Measurements from ENCODE around the gene SHOC2. TPM values are rescaled to one million over a fixed set of nuclear protein-coding genes. Genes with fewer than 3 reads are reported as not detected.

SHOC2 gene
- total RNA-seq (2022) (29.9 and 33.5 TPM in 2 replicates), Bru-seq, nascent RNA (percentile 84 among the genes with signal in this experiment), BruChase-seq, experiment 1, labeled RNA remaining after a 6-hour chase (percentile 69 among the genes with signal in this experiment), BruChase-seq, experiment 2, labeled RNA remaining after a 2-hour chase (percentile 77 among the genes with signal in this experiment)
- long read RNA-seq, transcript SHOC2-202 (9 exons, 3,943 nt), result major isoform, 23 of 36 reads
- long read RNA-seq, partial matches to known transcripts, result 6 of 36 reads
- long read RNA-seq, other reads (novel, unspliced or antisense), result 7 of 36 reads

DNA sequence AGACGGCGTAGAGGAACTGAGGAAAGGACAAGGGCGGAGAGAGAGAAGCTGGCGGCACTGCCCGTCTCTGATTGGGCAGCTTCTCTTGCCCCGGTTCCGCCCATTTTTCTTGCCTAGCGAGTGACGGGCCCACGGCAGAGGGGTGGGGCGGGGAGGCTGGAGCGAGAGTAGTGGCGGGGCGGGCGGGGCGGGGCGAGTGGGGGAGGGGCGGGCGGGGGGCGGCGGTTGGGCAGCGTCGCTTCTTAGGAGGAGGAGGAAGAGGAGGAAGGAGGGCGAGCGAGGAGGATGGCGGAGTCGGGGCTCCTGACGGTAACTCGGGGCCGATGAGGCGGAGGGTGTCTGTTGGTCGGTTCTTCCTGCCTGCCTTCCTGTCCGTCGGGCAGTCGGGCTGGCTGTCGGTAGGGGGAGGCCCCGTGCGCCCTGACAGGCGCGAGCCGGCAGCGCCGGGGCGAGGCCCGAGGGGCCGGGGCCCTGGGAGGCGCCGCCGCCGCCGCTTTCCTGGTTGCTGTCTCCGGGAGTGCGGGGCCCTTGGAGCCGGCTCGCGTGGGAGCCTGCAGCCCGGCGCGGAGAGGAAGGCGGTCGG lies at the start of gene SHOC2:
Gene SHOC2 (plus strand): TSS at position 256 of the 583 bp plus-strand sequence. CDS start 44,755 bp downstream, outside the sequence.
- H3K4me3 Mint-ChIP-seq (ENCODE audit: low read depth, unreplicated experiment), result peak within 1 kb of the TSS; percentile 94
- H3K9me3 Mint-ChIP-seq (ENCODE audit: low read depth, unreplicated experiment), result no peaks in the 10 kb centered on the region
- CTCF ChIA-PET, result interaction anchor here (0.6 to 1.8 kb wide), 4 partner anchors 18 to 345 kb away, joined by 3 to 8 read pairs (median 6); partner anchors contain the start of gene ADRA2A
- DNase-seq, result peak; percentile 94
- intact Hi-C loops (cut with micrococcal nuclease; ENCODE audit: unreplicated experiment), result no loop called here
- peaks cover 17% of the 10 kb centered on the region for H3K4me1 Mint-ChIP-seq (ENCODE audit: low read depth, unreplicated experiment)
- no TSS peak for BruUV-seq (replicated peaks)
- TF ChIP-seq, protein P1, sequence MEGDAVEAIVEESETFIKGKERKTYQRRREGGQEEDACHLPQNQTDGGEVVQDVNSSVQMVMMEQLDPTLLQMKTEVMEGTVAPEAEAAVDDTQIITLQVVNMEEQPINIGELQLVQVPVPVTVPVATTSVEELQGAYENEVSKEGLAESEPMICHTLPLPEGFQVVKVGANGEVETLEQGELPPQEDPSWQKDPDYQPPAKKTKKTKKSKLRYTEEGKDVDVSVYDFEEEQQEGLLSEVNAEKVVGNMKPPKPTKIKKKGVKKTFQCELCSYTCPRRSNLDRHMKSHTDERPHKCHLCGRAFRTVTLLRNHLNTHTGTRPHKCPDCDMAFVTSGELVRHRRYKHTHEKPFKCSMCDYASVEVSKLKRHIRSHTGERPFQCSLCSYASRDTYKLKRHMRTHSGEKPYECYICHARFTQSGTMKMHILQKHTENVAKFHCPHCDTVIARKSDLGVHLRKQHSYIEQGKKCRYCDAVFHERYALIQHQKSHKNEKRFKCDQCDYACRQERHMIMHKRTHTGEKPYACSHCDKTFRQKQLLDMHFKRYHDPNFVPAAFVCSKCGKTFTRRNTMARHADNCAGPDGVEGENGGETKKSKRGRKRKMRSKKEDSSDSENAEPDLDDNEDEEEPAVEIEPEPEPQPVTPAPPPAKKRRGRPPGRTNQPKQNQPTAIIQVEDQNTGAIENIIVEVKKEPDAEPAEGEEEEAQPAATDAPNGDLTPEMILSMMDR (IDR thresholded peaks at IDR 0.05; ENCODE audit: unreplicated experiment), result no peak
- H3K36me3 Mint-ChIP-seq (ENCODE audit: insufficient read depth, unreplicated experiment), result peaks cover 40% of the 10 kb centered on the region
- H3K27ac Mint-ChIP-seq (ENCODE audit: unreplicated experiment), result peak within 1 kb of the TSS; percentile 96
- H3K27me3 Mint-ChIP-seq (ENCODE audit: unreplicated experiment), result no peaks in the 10 kb centered on the region

DNA sequence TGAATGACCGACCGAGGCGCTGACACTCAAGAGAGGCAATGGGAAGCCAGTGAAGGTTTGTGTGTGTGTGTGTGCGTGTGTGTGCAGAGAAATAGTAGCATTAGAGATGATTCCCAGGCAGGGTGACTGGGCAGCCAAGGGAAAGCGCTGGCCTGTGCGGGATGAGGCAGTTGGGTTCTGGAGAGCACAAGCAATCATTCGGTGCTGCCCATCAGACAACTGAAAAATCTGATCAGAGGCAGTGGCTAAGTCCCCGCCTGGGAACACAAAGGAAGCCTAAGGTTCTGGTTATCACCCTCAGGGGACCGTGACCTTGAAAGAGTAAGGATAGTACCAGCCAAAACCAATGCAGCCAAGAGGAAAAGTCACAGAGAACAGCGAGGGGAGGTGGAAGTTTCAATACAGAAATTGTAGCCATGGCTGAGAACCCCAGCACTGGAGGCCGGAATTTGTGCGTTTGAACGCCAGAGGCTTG lies 48.5 kb upstream of the SHOC2 start:
- peaks cover 25% of the 10 kb centered on the region for H3K36me3 Mint-ChIP-seq (ENCODE audit: insufficient read depth, unreplicated experiment)
- peak overlapping the region; percentile 81 for H3K4me3 Mint-ChIP-seq (ENCODE audit: low read depth, unreplicated experiment)
- H3K27ac Mint-ChIP-seq (ENCODE audit: unreplicated experiment), result peak overlapping the region; percentile 96
- TF ChIP-seq, protein P1 (IDR thresholded peaks at IDR 0.05; ENCODE audit: unreplicated experiment), result no peak
- no TSS peak for BruUV-seq (replicated peaks)
- peaks cover 19% of the 10 kb centered on the region for H3K4me1 Mint-ChIP-seq (ENCODE audit: low read depth, unreplicated experiment)
- CTCF ChIA-PET, result interaction anchor here (1.0 kb wide), 1 partner anchor 10 kb away, joined by 3 read pairs; no protein-coding TSS in a partner anchor
- no peaks in the 10 kb centered on the region for H3K27me3 Mint-ChIP-seq (ENCODE audit: unreplicated experiment)
- H3K9me3 Mint-ChIP-seq (ENCODE audit: low read depth, unreplicated experiment), result no peaks in the 10 kb centered on the region
- no peak for DNase-seq
- intact Hi-C loops (cut with micrococcal nuclease; ENCODE audit: unreplicated experiment), result no loop called here

DNA sequence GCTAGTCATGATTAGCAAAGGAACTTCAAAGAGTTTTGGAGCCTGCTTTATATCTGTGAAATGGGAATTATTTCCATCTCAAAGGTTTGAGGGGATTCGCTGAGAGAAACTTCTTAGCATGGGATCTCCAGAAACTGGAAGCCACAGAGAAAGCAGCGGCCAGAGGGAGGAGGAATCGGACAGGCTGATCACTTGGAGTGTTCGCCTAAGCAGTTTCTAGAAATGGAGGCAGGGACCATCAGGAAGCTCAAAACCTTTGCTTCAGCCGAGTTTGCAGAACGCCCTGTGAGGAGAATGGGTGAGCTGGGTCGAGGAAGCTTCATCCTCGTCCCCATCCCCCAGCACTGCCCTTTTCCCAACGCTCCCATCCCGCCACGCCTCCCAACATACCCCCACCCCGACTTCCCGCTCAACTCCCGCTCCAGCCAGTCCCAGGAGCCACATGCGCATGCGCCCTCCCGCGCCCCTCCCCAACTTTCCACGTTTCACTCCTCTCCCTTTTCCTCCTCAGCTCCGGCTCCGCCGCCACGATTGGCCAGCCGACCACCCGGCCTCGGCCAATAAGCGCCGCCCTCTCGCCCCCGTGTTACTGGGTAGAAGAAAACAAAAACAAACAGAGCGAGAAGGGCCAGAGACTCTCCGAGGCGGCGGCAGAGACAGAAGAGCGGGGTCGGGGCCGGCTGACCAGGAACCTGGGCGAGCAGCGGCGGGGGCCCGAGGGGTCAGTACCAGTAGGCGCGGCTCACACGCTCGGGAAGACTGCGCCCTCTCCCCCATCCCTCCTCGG lies 47.9 kb upstream of the SHOC2 start, which contains the start of gene PDCD4:
Gene PDCD4 (plus strand): TSS at position 631 of the 787 bp plus-strand sequence. CDS start 4,100 bp downstream, outside the sequence.
- TSS peak; percentile 72 for BruUV-seq (replicated peaks)
- peak; percentile 97 for DNase-seq
- Mint-ChIP-seq H3K4me3 (ENCODE audit: low read depth, unreplicated experiment) (peak within 1 kb of the TSS; percentile 81), H3K27me3 (ENCODE audit: unreplicated experiment) (no peaks in the 10 kb centered on the region), H3K27ac (ENCODE audit: unreplicated experiment) (peak within 1 kb of the TSS; percentile 96), H3K9me3 (ENCODE audit: low read depth, unreplicated experiment) (no peaks in the 10 kb centered on the region), H3K4me1 (ENCODE audit: low read depth, unreplicated experiment) (peaks cover 18% of the 10 kb centered on the region), H3K36me3 (ENCODE audit: insufficient read depth, unreplicated experiment) (peaks cover 25% of the 10 kb centered on the region)
- TF ChIP-seq, protein P1 (IDR thresholded peaks at IDR 0.05; ENCODE audit: unreplicated experiment), result no peak
- CTCF ChIA-PET, result interaction anchor here (1.0 kb wide), 1 partner anchor 11 kb away, joined by 3 read pairs; no protein-coding TSS in a partner anchor
- intact Hi-C loops (cut with micrococcal nuclease; ENCODE audit: unreplicated experiment), result no loop called here

Measured in Calu3 (cell line).